A673 (cell line): Measurements from ENCODE around the gene NOL9. TPM values are rescaled to one million over a fixed set of nuclear protein-coding genes. Genes with fewer than 3 reads are reported as not detected.
A peak's percentile ranks its signal among the peaks of the same experiment; 100 is the strongest.

Experiments used
- BruUV-seq: library from RNA; stranded (reverse); fragments of 400-500 nt; replicated peaks from 2 replicates; lab custom pipeline; 2021; lab: Mats Ljungman, UMichigan
- CTCF ChIA-PET: fragments of 300-600 bp; sonication (Branson Sonifier 250); formaldehyde crosslinking; loops from one replicate; lab custom pipeline; 2022; ENCODE audit warnings: antibody characterized with exemption; lab: Charles Lee
- POLR2A ChIA-PET: fragments of 300-600 bp; sonication (Branson Sonifier 250); formaldehyde crosslinking; loops from one replicate; lab custom pipeline; 2022; ENCODE audit warnings: antibody characterized with exemption; ENCODE audit not compliant: low non-redundant PET; lab: Charles Lee
- DNase-seq: peaks from one replicate; pipeline ENCODE4 v3.0.0-alpha.2; 2015; ENCODE audit warnings: low spot score
- H3K27ac ChIP-seq: fragments of 200-600 bp; sonication (generic); 2 replicates; pipeline ENCODE4 v1.5.1; 2016; ENCODE audit warnings: mixed run types, low read depth, mild to moderate bottlenecking, mixed read lengths, antibody characterized with exemption, low read length; ENCODE audit not compliant: poor library complexity, severe bottlenecking
- H3K27me3 ChIP-seq: fragments of 200-600 bp; sonication (generic); replicated peaks from 2 replicates; pipeline ENCODE4 v1.6.1; 2017; ENCODE audit warnings: mixed run types, low read depth, mild to moderate bottlenecking, mixed read lengths, antibody characterized with exemption, low read length; ENCODE audit not compliant: insufficient read depth, poor library complexity
- H3K36me3 ChIP-seq: fragments of 200-600 bp; sonication (generic); 2 replicates; pipeline ENCODE4 v1.6.1; 2016; ENCODE audit warnings: mixed run types, mild to moderate bottlenecking, mixed read lengths, antibody characterized with exemption, low read length; ENCODE audit not compliant: insufficient read depth, poor library complexity, severe bottlenecking
- H3K4me1 ChIP-seq: fragments of 200-600 bp; sonication (generic); 2 replicates; pipeline ENCODE4 v1.6.1; 2017; ENCODE audit warnings: mixed run types, mild to moderate bottlenecking, mixed read lengths, antibody characterized with exemption, low read length; ENCODE audit not compliant: insufficient read depth, poor library complexity, severe bottlenecking
- H3K4me3 ChIP-seq: fragments of 200-600 bp; sonication (generic); 2 replicates; pipeline ENCODE4 v1.5.1; 2016; ENCODE audit warnings: low read depth, mixed run types, mild to moderate bottlenecking, mixed read lengths, low read length; ENCODE audit not compliant: poor library complexity, severe bottlenecking
- H3K9me3 ChIP-seq: fragments of 200-600 bp; sonication (generic); 2 replicates; pipeline ENCODE4 v1.6.1; 2016; ENCODE audit warnings: mixed run types, low read depth, mild to moderate bottlenecking, mixed read lengths, antibody characterized with exemption, low read length; ENCODE audit not compliant: poor library complexity, severe bottlenecking
- EZH2 ChIP-seq: fragments of 200-600 bp; sonication (generic); IDR thresholded peaks from 2 replicates; pipeline ENCODE4 v1.6.1; 2017; ENCODE audit warnings: borderline replicate concordance, low read depth, mild to moderate bottlenecking, mixed read lengths, antibody characterized with exemption, low read length; ENCODE audit not compliant: poor library complexity, severe bottlenecking
- intact Hi-C: fragments of 100-400 bp; cut with micrococcal nuclease; formaldehyde crosslinking; loops from one replicate; pipeline ENCODE4 v1.10.0; 2022; ENCODE audit not compliant: unreplicated experiment
- total RNA-seq: library from RNA; stranded (reverse); gene quantifications from 2 replicates; pipeline ENCODE4 v1.2.3, GENCODE V29; 2021
- TF ChIP-seq, protein P1 (sequence below): fragments of 300-800, 200-600 bp; sonication (generic); conservative IDR thresholded peaks from 2 replicates; pipeline ENCODE4 v1.5.1; 2017; ENCODE audit warnings: low read depth, mild to moderate bottlenecking, antibody characterized with exemption, low read length, moderate library complexity, mixed read lengths

NOL9 gene
- total RNA-seq, 1 experiment from 2014 or later = 55.6 TPM

DNA sequence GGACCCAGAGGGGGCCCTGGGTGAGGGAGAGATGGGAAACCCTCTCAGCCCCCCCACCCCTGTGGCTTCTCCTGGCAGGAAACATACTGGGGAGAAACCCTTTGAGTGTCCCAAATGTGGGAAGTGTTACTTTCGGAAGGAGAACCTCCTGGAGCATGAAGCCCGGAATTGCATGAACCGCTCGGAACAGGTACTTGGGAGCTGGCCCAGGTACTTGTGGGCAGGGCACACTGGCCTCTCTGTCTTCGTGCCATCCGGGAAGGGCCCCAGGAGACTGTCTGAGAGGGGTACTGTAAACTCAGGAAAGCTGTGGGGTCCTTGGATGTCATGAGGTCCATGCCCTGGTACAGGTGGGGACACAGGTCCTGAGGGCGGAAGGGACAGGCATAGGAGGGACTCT is 31.5 kb upstream of the NOL9 start:
- CTCF ChIA-PET = no interaction called here
- no TSS peak for BruUV-seq

DNA sequence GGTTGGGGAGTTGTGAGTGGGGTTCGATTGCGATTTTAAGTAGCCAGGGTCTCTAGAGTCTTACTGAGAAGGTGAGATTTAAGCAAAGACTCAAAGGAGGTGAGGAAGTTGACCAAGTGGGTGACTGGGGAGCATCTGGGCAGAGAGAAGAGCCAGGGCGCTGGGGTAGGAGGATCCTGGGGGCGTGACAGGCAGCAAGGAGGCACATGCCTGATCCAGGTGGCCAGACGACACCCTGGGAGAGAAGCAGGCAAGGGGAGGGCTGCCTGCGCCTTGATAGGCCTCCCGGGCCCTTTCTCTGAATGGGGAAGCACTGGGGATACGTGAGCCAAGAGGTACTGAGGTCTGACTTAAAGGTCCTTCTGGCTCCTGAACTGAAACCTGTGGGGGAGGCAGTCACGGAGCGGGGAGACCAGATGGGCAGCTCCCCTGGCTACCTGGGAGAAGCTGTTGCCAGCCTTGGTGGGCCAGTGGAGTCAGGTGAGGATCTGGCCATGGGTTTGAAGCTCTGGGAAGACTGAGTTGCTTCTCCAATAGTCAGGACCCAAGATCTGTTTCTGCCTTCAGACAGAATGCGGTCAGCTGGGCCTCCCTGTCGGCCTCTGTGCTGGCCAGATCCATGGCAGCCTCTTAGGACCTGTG is 30.9 kb upstream of the NOL9 start:
- ChIA-PET POLR2A (no interaction called here), CTCF (no interaction called here)
- Histone ChIP-seq H3K36me3 (peaks cover 27% of the 10 kb centered on the region), H3K27me3 (no peaks in the 10 kb centered on the region), H3K27ac (no peak overlapping the region), H3K4me1 (peaks cover 10% of the 10 kb centered on the region), H3K4me3 (no peak overlapping the region), H3K9me3 (no peaks in the 10 kb centered on the region)
- intact Hi-C loops = no loop called here
- TF ChIP-seq, protein P1, sequence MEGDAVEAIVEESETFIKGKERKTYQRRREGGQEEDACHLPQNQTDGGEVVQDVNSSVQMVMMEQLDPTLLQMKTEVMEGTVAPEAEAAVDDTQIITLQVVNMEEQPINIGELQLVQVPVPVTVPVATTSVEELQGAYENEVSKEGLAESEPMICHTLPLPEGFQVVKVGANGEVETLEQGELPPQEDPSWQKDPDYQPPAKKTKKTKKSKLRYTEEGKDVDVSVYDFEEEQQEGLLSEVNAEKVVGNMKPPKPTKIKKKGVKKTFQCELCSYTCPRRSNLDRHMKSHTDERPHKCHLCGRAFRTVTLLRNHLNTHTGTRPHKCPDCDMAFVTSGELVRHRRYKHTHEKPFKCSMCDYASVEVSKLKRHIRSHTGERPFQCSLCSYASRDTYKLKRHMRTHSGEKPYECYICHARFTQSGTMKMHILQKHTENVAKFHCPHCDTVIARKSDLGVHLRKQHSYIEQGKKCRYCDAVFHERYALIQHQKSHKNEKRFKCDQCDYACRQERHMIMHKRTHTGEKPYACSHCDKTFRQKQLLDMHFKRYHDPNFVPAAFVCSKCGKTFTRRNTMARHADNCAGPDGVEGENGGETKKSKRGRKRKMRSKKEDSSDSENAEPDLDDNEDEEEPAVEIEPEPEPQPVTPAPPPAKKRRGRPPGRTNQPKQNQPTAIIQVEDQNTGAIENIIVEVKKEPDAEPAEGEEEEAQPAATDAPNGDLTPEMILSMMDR = no peak
- no peak for TF ChIP-seq EZH2
- no TSS peak for BruUV-seq
- no peak for DNase-seq

More for the DNA sequence above, 31.5 kb upstream of the NOL9 start:
- no peak overlapping the region for H3K27ac ChIP-seq
- intact Hi-C loops = no loop called here
- no peak overlapping the region for H3K4me3 ChIP-seq
- no peak for DNase-seq
- TF ChIP-seq, protein P1 = no peak
- TF ChIP-seq EZH2 = no peak
- H3K9me3 ChIP-seq = no peaks in the 10 kb centered on the region
- peaks cover 4% of the 10 kb centered on the region for H3K4me1 ChIP-seq
- H3K27me3 ChIP-seq = no peaks in the 10 kb centered on the region
- peaks cover 29% of the 10 kb centered on the region for H3K36me3 ChIP-seq
- POLR2A ChIA-PET = no interaction called here

DNA sequence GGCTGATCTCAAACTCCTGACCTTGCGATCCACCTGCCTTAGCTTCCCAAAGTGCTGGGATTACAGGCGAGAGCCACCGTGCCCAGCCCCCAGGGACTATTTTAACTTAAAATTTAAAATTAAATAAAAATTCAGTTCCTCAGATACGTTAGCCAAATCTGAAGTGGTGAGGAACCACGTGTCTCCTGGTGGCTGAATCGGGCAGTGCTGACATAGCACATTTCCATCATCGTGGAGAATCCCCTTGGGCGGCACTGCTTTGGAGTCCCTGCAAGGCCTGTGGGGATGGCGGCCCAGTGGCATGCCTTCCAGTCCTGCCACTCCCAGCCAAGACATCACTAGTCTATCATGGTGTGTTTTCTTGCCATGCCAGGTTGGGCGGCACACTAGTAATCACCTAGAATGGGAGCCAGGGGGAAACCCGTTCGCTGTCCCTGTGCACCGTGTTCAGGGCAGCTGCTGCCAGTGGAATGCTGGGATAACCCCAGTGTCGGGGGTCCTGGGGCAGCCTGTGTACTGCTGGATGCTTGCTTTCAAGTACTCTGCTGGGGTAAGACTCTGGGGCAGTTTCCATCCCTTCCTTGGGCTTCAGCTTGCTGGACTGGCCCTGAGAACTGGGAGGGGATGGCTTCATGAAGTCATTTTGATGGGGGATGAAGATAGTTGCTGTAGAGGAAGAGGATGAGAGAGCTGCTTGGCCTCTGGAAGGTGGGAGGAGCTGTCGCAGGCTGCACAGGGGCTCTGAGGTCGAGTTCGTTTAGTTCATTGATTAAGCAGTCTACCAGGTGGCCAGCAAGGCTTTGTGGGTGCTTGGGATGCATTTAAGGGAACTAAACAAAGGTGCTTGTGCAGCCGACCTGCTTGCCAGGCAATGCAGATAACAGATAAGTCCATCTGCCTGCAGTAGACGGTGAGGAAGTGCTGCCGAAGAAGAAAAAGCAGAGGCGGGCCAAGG is 30.1 kb upstream of the NOL9 start:
- Histone ChIP-seq H3K36me3 (peaks cover 19% of the 10 kb centered on the region), H3K4me3 (no peak overlapping the region), H3K9me3 (no peaks in the 10 kb centered on the region), H3K27ac (no peak overlapping the region), H3K27me3 (no peaks in the 10 kb centered on the region), H3K4me1 (peaks cover 11% of the 10 kb centered on the region)
- POLR2A ChIA-PET = no interaction called here
- intact Hi-C loops = no loop called here
- peak; percentile 35 for DNase-seq
- CTCF ChIA-PET = no interaction called here
- BruUV-seq = no TSS peak
- TF ChIP-seq EZH2 = no peak
- TF ChIP-seq, protein P1 = 0 out of 2 replicates have a peak, but pooled peaks have one; percentile 10
